ENCODE measurements around the gene CDH13. TPM values are rescaled to one million over a fixed set of nuclear protein-coding genes. Genes with fewer than 3 reads are reported as not detected.

Gene CDH13
- polyA plus RNA-seq, 3 donors: 8.6 to 12.8 (median 12.4) TPM

- DNase-seq (ENCODE audit: extremely low read depth in 1 of 11, low read depth in 9 of 11, low spot score in 4 of 11): no peak
These were observed 579.7 kb downstream of the CDH13 start for GRCh38 chr16:83206426-83206825.

GRCh38 chr16:83211711-83212110 is 584.9 kb downstream of the CDH13 start:
- DNase-seq (ENCODE audit: extremely low read depth in 1 of 11, low read depth in 9 of 11, low spot score in 4 of 11): no peak

- DNase-seq (ENCODE audit: extremely low read depth in 1 of 11, low read depth in 9 of 11, low spot score in 4 of 11): no peak
These were observed 585.6 kb downstream of the CDH13 start for GRCh38 chr16:83212301-83212841.

GRCh38 chr16:83214671-83215070 is 587.9 kb downstream of the CDH13 start:
- DNase-seq (ENCODE audit: extremely low read depth in 1 of 11, low read depth in 9 of 11, low spot score in 4 of 11): no peak

- DNase-seq (ENCODE audit: extremely low read depth in 1 of 11, low read depth in 9 of 11, low spot score in 4 of 11): peak in 1 of 11 donors; percentile 10
These were observed 588.7 kb downstream of the CDH13 start for GRCh38 chr16:83215406-83216001.

GRCh38 chr16:83219285-83219684 is 592.5 kb downstream of the CDH13 start:
- DNase-seq (ENCODE audit: extremely low read depth in 1 of 11, low read depth in 9 of 11, low spot score in 4 of 11): no peak

- DNase-seq (ENCODE audit: extremely low read depth in 1 of 11, low read depth in 9 of 11, low spot score in 4 of 11): no peak
These were observed 593.3 kb downstream of the CDH13 start for GRCh38 chr16:83220066-83220465.

GRCh38 chr16:83224642-83225041 is 597.9 kb downstream of the CDH13 start:
- no peak for DNase-seq (ENCODE audit: extremely low read depth in 1 of 11, low read depth in 9 of 11, low spot score in 4 of 11)

- DNase-seq (ENCODE audit: extremely low read depth in 1 of 11, low read depth in 9 of 11, low spot score in 4 of 11): no peak
These were observed 600.6 kb downstream of the CDH13 start for GRCh38 chr16:83227336-83227735.

GRCh38 chr16:83231729-83232128 is 605.0 kb downstream of the CDH13 start:
- no peak for DNase-seq (ENCODE audit: extremely low read depth in 1 of 11, low read depth in 9 of 11, low spot score in 4 of 11)

GRCh38 chr16:83233153-83233552 is 606.4 kb downstream of the CDH13 start:
- no peak for DNase-seq (ENCODE audit: extremely low read depth in 1 of 11, low read depth in 9 of 11, low spot score in 4 of 11)

- no peak for DNase-seq (ENCODE audit: extremely low read depth in 1 of 11, low read depth in 9 of 11, low spot score in 4 of 11)
These were observed 612.4 kb downstream of the CDH13 start for GRCh38 chr16:83238949-83239691.

- no peak for DNase-seq (ENCODE audit: extremely low read depth in 1 of 11, low read depth in 9 of 11, low spot score in 4 of 11)
These were observed 617.3 kb downstream of the CDH13 start for GRCh38 chr16:83244057-83244456.

- DNase-seq (ENCODE audit: extremely low read depth in 1 of 11, low read depth in 9 of 11, low spot score in 4 of 11): no peak
These were observed 618.3 kb downstream of the CDH13 start for GRCh38 chr16:83245061-83245460.

- DNase-seq (ENCODE audit: extremely low read depth in 1 of 11, low read depth in 9 of 11, low spot score in 4 of 11): no peak
These were observed 621.1 kb downstream of the CDH13 start for GRCh38 chr16:83247767-83248372.

GRCh38 chr16:83248735-83249463 is 622.1 kb downstream of the CDH13 start:
- no peak for DNase-seq (ENCODE audit: extremely low read depth in 1 of 11, low read depth in 9 of 11, low spot score in 4 of 11)

- no peak for DNase-seq (ENCODE audit: extremely low read depth in 1 of 11, low read depth in 9 of 11, low spot score in 4 of 11)
These were observed 626.8 kb downstream of the CDH13 start for GRCh38 chr16:83253521-83253920.

- no peak for DNase-seq (ENCODE audit: extremely low read depth in 1 of 11, low read depth in 9 of 11, low spot score in 4 of 11)
These were observed 631.7 kb downstream of the CDH13 start for GRCh38 chr16:83258366-83258928.

GRCh38 chr16:83266848-83267553 is 640.2 kb downstream of the CDH13 start:
- DNase-seq (ENCODE audit: extremely low read depth in 1 of 11, low read depth in 9 of 11, low spot score in 4 of 11): no peak

All from renal cortex interstitium (tissue), 11 donors.